Measurements from ENCODE around the gene NKAIN2. TPM values are rescaled to one million over a fixed set of nuclear protein-coding genes. Genes with fewer than 3 reads are reported as not detected.

The NKAIN2 gene
- total and polyA plus RNA-seq, 2 experiments from 2014 or later: 0.22 TPM; not detected in 1

DNA sequence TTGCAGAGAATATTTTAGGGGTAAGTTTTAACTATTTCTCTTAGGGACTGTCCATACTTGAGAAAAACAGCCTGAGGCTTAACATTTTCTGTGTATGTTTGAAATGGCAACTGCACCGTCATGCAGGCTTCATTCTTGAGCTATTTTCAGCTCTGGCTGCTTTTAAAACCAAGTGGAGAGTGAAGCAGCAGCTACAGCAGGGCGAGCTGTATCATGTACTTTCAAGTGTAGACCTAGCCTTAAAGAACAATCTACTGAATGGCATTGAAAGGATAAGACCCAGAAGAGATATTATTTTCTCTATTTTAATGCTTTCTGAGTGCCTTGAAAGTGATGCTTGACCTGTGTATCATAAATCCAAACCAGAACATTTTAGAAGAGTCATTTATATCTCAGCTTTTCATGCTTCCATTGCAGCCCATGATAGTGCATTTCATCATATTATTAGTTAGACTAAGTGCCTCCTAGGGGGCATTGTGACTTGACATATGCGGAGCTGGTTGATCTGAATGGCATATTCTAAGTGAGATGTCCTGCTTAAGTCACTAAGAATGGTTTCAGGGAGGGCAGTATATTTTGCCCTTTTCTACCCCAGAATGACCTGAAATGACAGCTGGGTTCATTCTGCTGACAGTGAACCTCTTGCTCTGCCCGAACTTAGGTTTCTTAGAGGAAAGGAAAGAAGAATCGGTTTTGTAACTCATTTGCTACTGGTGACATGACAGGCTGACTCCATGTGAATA is 85.3 kb downstream of the NKAIN2 start:
- Histone ChIP-seq H3K4me3 (peak overlapping the region; percentile 5), H3K9me3 (ENCODE audit: low read depth) (no peaks in the 10 kb centered on the region), H3K36me3 (no peaks in the 10 kb centered on the region), H3K27ac (peak overlapping the region; percentile 91), H3K4me1 (ENCODE audit: low read depth) (peaks cover 25% of the 10 kb centered on the region), H3K27me3 (no peaks in the 10 kb centered on the region)
- TF ChIP-seq, protein P1, sequence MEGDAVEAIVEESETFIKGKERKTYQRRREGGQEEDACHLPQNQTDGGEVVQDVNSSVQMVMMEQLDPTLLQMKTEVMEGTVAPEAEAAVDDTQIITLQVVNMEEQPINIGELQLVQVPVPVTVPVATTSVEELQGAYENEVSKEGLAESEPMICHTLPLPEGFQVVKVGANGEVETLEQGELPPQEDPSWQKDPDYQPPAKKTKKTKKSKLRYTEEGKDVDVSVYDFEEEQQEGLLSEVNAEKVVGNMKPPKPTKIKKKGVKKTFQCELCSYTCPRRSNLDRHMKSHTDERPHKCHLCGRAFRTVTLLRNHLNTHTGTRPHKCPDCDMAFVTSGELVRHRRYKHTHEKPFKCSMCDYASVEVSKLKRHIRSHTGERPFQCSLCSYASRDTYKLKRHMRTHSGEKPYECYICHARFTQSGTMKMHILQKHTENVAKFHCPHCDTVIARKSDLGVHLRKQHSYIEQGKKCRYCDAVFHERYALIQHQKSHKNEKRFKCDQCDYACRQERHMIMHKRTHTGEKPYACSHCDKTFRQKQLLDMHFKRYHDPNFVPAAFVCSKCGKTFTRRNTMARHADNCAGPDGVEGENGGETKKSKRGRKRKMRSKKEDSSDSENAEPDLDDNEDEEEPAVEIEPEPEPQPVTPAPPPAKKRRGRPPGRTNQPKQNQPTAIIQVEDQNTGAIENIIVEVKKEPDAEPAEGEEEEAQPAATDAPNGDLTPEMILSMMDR (IDR thresholded peaks at IDR 0.05; ENCODE audit: low read depth, low read length): no peak
- peak in 1 of 2 donors; percentile 81 for DNase-seq (ENCODE audit: low read depth in 1 of 2, low spot score in 1 of 2)

- DNase-seq (ENCODE audit: low read depth in 1 of 2, low spot score in 1 of 2): peak in 1 of 2 donors; percentile 24
- peaks cover 20% of the 10 kb centered on the region for H3K27me3 ChIP-seq
- no peak overlapping the region for H3K27ac ChIP-seq
- no peaks in the 10 kb centered on the region for H3K4me1 ChIP-seq (ENCODE audit: low read depth)
- TF ChIP-seq, protein P1 (IDR thresholded peaks at IDR 0.05; ENCODE audit: low read depth, low read length): no peak
- no peak overlapping the region for H3K4me3 ChIP-seq
- H3K36me3 ChIP-seq: no peaks in the 10 kb centered on the region
- H3K9me3 ChIP-seq (ENCODE audit: low read depth): no peaks in the 10 kb centered on the region
These were observed 91.7 kb downstream of the NKAIN2 start for GRCh38 chr6:123895346-123895745.

GRCh38 chr6:123895806-123896205 is 92.1 kb downstream of the NKAIN2 start:
- no peak overlapping the region for H3K27ac ChIP-seq
- peaks cover 20% of the 10 kb centered on the region for H3K27me3 ChIP-seq
- no peak for DNase-seq (ENCODE audit: low read depth in 1 of 2, low spot score in 1 of 2)
- H3K4me3 ChIP-seq: no peak overlapping the region
- no peaks in the 10 kb centered on the region for H3K36me3 ChIP-seq
- TF ChIP-seq, protein P1 (IDR thresholded peaks at IDR 0.05; ENCODE audit: low read depth, low read length): no peak
- no peaks in the 10 kb centered on the region for H3K9me3 ChIP-seq (ENCODE audit: low read depth)
- H3K4me1 ChIP-seq (ENCODE audit: low read depth): no peaks in the 10 kb centered on the region

DNA sequence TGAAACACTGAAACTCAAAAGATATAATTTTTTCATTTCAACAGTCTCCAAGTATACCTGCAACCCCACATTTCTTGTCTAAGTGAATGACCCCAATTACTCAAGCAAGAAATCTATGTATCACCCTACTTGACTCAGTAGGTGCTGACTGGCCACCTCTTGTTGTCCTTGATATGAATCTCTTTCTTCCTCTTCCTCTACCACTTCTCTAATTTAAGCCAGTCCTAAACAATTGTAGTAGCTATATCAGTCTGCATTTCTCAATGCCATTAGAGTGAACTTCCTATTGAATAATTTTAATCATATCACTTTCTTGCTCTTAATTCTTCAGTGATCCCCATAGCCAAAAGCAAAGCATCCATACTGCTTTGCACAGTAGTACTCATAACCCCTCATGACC is 93.2 kb downstream of the NKAIN2 start:
- peaks cover 20% of the 10 kb centered on the region for H3K27me3 ChIP-seq
- TF ChIP-seq, protein P1 (IDR thresholded peaks at IDR 0.05; ENCODE audit: low read depth, low read length): no peak
- H3K36me3 ChIP-seq: no peaks in the 10 kb centered on the region
- DNase-seq (ENCODE audit: low read depth in 1 of 2, low spot score in 1 of 2): no peak
- H3K27ac ChIP-seq: no peak overlapping the region
- no peak overlapping the region for H3K4me3 ChIP-seq
- H3K9me3 ChIP-seq (ENCODE audit: low read depth): no peaks in the 10 kb centered on the region
- no peaks in the 10 kb centered on the region for H3K4me1 ChIP-seq (ENCODE audit: low read depth)

DNA sequence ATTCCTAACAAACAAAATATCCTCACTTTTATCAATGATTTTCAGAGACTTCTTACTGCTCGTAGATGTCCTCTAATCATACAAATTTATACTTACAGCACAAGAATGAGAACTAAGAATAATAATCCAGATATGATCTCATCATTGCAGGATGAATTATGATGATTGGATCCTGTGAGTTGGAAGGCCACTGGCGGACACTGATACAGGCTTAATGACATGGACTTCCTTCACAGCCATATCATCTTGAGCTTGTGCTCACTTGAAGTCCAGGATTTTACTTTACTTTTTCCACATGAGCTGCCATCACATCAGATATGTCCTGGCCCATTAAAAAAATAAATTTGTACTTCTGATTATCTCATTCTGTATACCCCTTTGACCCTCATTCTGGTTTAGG is 94.3 kb downstream of the NKAIN2 start:
- no peak overlapping the region for H3K4me3 ChIP-seq
- H3K27ac ChIP-seq: no peak overlapping the region
- H3K4me1 ChIP-seq (ENCODE audit: low read depth): no peaks in the 10 kb centered on the region
- H3K36me3 ChIP-seq: no peaks in the 10 kb centered on the region
- H3K9me3 ChIP-seq (ENCODE audit: low read depth): no peaks in the 10 kb centered on the region
- H3K27me3 ChIP-seq: peaks cover 20% of the 10 kb centered on the region
- no peak for DNase-seq (ENCODE audit: low read depth in 1 of 2, low spot score in 1 of 2)
- TF ChIP-seq, protein P1 (IDR thresholded peaks at IDR 0.05; ENCODE audit: low read depth, low read length): no peak

Measured in cardiac muscle cell (in vitro differentiated cells and primary cell).